AG08395 (cell line): ENCODE data around the gene HUS1.

Source experiments
- DNase-seq: peaks from one replicate; pipeline ENCODE4 v3.0.0; 2012; ENCODE audit warnings: mixed read lengths, low spot score

Gene HUS1

DNA sequence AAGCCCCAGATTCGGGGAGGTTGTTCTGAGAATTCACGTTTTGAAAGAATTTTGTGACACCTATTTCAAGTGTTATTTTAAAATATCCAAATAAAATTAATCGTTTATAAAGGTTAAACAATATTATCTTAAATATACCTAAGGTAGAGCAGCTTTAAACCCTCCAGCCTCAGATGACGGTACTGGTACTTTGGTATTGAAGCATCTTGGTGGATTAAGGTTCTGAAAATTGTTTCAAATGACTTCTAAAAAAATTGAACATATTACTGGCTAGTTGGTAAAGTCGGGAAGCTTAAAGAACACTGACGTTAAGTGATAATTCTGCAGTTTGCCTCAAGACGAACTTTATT, 392 bp upstream of the HUS1 start:
- DNase-seq, result no peak

DNA sequence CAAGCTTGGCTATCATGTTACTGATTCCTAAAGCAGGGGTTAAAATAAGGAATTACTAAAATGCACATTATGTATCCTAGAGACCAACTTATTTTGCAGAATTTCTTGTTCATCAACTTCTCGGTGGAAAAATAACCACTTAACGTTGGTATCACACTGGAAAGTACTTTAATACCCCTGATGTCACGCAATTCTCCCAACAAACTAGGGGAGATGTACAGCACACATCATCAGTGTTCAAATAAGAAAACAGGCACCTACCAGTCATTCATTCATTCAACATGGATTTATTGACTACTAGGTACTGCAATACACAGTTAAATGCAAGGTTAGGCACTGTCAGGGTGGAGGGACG, 648 bp downstream of the HUS1 start:
- DNase-seq, result no peak

DNA sequence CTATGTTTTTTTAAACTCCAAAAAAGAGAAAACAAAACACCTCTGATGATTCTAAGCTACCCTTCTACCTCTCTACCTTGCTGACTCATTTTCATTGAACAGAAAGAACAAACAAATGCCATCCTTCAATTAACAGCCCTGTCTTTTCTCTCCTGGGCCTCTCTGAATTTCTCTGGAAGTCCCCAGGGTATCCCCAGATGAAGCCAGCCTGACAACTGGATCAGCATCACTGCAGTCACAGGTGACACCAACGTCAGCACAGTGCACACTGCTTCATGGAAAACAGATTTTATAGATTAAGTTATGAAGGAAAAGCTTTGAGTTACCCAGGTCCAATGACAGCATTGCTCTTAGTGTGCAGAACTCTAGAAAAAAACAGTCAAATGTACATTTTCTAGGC, 5.7 kb downstream of the HUS1 start:
- DNase-seq, result no peak

DNA sequence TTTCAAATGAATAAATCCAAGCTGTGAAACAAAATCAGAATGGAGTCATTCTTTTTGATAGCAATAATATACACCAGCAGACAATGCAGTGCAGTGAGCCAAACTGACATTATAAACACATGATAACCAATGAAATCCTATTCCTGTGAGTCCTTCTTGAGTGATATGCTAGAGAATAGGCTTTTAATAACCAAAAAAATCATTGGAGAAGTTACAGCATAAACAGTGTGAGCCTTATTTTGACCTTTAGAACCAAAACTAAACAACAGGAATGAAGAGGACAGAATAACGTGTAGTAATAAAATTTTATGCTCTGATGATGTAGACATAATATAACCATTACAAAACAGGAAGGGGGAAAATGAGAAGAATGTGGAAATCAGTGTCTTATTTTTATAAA, 8.7 kb downstream of the HUS1 start:
- DNase-seq, result no peak

DNA sequence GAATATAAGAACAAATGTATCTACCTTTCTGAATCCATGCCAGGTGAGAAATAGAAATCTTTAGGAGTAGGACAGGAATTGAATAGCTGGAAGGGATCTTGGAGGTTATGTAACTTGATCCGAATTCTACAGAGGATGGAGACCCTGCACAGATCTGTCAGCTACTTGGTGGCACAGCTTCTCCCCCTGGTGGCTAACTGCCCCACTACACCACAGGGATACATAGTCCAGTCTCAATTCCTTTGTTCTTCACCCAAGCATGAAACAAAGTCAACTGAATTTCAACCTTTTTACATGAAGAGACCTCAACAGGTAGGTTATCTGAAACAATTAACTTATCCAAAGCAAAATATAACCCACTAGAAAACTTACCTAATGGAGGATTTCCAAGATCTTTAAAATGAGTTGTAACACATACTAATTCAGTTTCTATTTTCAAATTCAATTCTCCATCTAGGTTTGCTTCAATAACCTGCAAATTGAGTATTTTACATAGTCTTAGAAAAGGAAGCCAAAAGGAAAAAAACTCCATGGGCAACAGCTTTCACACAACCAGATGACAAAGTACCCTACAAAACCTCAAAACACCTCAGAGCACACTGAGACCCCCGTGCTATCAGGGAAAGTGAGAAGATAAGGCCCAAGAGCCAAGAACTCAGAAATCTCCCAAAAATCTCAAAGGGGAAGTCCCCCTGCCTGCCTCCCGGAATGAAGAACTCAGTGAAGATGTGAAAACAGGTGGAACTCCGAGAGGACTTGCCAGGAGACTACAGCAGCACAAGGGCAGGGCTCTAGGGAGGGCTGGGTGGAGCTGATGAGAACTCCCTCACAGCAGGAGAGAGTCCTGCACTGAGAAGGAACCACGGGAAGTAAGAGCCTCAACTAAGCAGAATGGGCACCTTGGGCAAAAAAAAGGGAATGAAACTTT, 10.3 kb downstream of the HUS1 start:
- peak; percentile 65 for DNase-seq

DNA sequence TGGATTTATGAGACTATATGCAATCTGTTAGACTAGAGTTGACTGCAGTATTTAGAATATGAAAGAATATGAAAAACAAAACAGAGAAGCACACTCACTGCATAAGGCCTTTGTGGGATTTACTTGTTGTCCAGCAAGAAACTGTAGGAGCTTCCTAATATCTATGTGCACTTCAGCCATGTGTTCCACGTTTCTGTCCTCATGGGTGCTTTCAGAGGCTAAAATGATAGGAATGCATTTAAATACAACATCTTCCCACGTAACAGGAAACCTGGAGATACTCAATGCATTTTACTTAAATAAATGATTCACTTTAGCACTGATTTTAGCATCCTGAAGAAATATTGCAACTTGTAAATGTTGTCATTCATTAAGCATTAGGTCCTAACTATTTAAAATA, 11.7 kb downstream of the HUS1 start:
- DNase-seq, result no peak

DNA sequence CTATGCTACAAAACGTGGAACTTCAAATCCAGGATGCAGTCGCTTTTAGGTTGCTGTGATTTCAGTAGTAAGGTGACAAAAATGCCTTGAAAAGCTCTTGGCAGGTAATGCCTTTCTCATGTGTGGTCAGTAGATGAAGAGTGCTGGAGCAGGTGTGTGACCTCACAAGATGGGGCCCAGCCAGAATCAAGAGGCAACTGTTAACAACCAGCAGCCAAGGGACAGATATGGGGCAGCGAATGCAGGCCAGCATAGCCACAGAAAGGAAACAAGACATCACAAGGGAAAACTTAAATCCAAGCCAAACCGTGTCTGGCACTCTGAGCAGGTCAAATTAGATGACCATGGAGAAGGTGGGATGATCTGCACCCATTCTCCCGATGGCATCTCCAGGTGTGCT, 12.3 kb downstream of the HUS1 start:
- no peak for DNase-seq

DNA sequence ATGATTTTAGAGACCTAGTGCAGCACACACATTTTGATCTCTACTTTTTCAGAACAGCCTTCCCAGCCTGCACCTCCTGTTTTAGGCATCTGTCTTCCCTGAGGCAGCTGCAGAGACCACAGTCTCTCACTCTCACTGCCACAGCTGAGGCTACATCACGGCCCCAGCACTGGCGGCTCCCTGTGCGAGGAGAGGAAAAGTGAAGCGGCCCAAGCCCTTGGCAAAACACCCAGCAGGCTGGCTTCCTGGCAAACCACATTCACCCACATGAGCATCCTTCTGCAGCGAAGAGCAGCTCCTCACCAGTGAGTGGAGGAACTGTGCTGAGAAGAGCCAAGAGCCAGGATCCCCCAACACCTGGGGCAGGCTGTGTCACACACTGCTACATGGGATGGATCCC, 14.0 kb downstream of the HUS1 start:
- no peak for DNase-seq

DNA sequence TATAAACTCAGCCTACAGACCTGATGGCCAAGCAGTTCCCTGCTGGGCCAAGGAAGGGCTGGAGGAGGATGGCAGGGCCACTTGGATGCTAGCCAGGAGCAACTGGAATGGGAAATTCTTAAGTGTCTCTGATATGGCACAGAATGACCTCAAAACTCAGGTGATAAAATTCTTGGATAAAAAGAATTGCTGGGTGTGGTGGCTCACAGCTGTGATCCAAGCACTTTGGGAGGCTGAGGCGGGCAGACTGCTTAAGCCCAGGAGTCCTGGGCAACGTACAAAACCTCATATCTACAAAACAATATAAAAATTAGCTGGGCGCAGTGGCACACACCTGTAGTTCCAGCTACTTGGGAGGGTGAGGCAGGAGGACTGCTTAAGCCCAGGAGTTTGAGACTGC, 17.2 kb downstream of the HUS1 start:
- no peak for DNase-seq

DNA sequence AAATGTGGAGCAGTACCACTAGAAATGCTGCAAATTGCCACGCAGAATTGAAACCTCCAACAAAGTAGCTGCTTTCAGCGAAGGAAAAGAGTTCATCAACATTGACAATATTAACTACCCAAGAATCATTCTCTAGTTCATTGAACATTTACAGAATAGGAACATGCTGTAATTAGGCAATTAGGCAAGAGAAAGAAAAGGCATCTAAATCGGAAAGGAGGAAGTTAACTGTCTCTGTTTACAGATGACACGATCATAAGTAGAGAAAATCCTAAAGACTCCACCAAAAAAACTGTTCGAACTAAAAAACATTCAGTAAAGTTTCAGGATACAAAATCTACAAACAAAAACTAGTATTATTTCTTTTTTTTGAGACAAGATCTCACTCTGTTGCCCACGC, 22.3 kb downstream of the HUS1 start:
- DNase-seq, result no peak

DNA sequence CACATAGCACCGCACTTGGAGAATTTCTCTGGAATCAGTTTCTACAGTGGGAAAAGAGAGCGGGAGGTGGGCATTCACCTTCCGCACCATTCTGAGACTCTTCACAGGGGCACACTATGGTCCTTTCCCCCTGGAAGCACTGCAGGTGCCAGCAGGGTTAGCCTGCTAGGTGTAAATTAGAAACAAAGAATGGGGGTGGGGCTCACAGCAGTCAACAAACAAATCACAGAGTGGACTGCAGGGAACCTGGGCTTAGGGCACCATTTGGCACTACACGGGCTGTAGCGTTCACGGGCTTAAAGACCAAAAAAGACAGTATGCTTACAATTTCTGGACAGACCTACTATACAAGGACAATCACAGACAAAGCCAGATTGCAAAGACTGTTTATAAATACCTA, 23.2 kb downstream of the HUS1 start:
- DNase-seq, result no peak

DNA sequence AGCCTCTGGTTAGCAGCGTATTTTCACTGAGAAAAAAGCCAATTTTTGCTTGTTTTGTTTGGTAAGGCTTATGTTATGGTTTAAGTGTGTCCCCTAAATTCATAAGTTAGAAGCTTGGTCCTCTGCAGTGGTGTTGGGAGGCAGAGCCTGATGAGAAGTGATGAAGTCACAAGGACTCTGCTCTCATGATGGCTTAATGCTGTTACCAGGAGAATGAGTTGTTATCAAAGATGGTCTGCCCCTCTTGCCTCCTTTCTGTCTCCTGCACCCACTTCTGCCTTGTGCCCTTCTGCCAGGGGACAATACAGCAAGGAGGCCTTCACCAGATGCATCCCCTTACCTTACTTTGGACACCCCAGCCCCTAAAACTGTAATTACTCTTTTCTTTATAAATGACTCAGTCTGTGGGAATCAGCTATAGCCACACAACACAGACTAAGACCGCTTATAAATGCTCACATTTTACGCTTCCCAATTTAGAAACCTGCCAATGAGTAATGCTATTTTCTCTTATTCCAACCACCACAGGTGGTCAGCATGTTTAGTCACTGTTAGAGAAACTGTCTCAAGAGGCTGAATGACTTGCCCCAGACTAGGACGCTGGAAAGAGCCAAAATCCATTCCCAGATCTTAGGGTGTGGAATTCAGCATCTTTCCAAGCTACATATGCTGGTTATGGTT, 25.0 kb downstream of the HUS1 start:
- peak; percentile 47 for DNase-seq

DNA sequence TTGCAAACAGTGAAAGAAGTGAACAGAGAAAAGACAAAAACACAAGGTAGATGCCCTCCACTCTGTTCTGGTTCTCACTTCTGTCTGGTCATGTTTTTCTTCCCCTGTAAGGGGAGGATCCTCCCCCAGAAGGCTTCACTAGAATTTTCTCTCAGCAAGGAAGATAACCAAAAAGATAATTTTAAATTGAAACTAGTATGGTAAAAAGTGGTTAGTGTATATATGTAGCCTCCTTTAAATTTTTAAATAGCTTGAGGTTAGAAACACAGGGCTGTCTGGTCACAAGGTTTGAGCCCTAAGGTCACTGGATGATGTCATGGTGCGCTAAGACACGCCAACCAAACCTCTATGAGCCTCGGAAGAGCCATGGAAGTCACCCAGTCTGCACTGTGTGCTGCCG, 25.6 kb downstream of the HUS1 start:
- DNase-seq, result no peak

DNA sequence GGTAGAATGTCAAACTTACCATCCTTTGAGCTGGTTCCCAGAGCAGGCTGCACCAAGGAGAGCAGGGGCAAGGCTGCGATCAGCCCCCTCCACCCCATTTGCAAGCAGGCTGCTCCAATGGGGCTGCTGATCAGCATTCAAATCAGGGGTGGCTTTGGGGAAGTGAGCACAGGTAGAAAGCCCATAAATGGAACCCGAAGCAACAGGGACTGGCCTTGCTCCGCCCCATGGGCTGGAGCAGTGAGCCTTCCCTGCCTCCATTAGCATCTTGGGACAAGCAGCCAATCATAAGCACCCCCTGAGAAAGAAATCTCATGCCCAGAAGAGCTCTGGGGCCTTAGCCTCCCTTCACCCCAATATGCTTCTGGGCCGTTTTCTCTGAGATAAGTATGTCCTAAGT, 27.2 kb downstream of the HUS1 start:
- no peak for DNase-seq

DNA sequence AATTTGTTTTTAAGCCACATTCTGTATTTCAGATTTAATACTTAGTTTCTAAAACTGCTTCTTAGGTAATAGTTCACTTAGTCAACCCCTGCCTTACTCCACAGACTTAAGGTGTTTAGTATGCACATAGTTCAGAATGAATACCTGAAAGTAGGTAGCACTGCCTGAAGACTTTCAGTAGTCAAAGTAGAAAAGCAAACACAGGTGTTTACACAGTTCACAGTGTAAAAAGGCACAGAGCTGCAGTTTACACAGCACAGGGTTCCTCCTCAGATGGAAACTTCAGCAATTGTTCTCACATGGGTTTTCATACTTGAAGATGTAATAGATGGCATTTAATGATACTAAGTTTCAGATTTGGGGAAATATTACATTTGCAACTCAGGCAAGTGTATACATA, 28.0 kb downstream of the HUS1 start:
- no peak for DNase-seq

DNA sequence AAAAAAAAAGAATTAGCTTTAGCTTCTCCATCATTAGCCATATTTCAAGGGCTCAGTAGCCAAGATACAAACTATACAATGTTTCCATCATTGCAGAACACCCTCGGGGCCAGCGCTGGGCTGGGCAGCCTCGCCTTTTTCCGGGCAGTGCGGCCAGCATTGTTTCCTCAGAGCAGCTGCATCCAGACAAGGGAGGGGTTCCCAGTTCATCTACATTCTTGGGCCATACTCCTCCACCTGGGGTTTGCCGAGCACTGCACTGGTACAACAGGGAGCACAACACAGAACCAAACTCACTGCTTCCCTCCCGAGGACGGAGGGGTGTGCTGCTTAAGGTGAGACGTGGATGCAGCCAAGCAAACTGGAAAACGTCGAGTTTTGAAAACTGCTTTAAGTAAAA, 28.7 kb downstream of the HUS1 start:
- no peak for DNase-seq

DNA sequence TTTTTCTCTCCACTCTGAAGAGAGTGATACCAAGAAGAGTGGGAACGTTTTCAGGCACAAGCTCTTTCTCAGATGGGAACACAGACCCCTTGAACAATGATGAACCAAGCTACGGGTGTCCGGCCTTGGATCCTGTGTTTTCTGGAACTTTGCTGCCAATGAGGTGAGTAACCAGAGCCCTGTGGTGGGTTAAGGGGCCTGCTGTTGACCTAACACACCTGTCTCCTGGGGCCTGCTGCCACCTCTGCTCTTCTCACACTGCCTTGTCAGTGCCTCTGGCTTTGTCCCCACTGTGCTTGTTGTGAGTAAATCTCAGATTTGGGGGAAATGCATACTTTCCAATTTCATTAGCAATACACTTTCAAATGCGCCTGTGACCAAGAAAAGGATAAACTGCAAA, 29.7 kb downstream of the HUS1 start:
- no peak for DNase-seq

DNA sequence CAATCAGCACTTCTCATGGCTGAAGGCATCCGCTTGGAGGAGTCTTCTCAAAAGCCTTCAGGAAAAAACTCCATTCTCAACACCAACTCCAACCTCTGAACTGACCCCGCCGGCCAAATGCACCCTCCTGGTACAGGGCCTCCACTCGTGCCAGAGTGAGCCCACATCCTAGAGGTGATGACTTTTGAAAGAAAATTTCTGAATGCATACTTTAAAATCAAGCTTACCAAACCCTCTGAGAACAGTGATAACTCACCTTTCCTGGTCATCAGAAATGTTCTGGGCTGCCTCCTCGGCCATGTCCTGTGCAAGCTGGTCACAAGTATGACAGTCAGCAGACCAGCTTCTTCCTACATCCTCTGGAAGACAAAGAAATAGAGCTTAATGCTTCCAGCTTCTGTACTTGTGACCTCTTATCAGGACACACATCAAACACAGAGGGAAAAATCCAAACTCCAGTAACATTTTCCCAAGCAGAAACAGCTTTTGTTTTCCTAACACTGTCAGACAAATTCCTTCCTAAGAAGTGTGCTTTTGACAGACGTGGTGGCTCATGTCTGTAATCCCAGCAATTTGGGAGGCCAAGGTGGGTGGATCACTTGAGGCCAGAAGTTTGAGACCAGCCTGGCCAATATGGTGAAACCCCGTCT, 31.1 kb downstream of the HUS1 start, which contains the start of gene PKD1L1:
PKD1L1 (minus strand) TSS at position 326 of the 650 bp plus-strand sequence; CDS start at position 300, 26 bp downstream.
- DNase-seq, result no peak

DNA sequence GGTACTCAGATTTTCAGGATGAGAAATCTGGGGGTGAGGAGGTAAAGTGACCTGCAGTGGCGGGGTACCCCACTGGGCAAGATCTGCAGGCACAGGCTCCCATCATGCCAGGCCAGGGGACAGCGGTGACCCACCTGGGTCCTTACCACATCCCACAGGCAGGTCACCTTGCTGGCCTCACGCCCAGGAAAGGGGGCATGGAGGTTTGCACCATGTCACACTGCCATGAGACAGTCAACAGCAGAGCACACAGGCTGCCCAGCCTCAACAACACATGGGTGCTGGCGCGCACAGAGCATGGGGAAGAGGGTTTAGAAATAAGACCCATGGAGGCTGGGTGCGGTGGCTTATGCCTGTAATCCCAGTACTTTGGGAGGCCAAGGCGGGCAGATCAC, 32.1 kb downstream of the HUS1 start:
- DNase-seq, result no peak

DNA sequence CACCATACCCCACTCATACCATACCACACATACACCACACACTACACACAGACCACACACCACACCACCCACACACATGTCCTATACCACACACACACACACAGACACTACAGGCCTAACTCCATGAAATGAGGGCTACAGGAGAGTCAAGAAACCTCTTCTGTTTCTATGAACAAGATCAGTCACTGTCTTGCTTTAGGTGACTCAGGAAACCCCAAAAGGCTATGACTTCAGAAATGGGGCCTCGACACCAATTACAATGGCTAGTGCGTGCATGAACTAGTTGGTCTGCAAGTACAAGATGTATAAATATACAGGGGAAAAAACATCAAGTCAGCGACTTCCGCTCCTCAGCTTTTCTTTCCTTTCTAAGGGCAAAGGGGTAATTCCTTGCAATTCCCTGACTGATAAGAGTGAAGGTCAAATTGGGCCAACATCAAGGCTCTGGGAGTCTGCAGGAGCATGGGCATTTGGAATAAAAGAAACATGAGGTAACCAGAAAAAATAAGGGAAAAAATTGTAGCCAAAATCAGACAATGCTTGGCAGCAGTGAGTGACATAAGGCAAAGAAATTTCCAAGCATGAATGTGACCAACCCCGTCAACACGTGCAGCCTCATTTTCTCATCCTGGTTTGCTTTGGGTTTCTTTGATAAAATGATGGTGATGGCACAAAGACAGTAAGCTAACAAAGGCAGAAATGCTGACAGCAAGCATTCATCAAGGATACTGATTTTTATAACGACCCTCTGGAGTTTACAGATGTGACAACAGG, 32.6 kb downstream of the HUS1 start:
- no peak for DNase-seq

DNA sequence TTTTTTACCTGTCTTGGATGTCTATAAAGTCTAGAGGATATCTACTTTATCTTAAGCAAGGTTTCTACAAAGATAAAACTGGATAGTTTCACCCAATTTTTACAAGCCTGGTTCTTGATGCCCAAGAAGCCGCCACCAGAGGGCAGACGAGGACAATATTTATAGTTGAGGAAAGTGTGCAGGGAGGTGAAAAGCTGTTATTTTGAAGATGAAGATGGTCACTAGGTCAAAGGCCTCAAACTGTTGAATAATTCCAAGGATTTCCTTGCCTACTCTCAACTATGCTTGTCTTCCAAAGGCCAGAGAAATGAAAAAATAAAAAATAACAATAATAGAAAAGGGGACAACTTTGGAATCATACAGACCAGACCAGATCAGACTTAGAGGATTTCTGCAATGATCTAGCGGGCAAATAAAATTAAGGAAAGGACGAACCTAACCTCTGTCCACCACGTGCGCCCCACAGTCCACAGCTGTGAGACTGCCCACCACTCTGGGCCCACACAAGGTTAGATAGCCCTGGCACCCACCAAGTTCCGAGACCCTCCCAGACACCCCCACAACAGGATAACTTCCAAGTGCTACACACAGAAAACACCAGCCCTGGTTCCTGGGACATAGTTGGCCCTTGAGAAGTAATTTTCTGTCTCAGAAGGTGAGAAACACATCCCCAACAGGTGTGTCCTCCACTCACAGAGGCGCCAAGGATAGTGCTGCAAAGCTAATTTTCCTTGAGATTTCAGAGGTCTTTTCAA, 34.0 kb downstream of the HUS1 start:
- peak; percentile 58 for DNase-seq
